Stimulated activated CD4-positive, alpha-beta T cell treated with anti-CD3 and anti-CD28 coated beads, Interleukin-15, amount 100 ng/mL, for 48 hours (primary cell): Measurements from ENCODE around the gene WWC2.

Experiments
- DNase-seq, 2 donors: peaks; one replicate each; pipeline ENCODE4 v3.0.0-alpha.2; 2020; ENCODE audit warnings: low read depth in 2 of 2

The WWC2 gene

GRCh38 chr4:183354219-183354618 lies 255.2 kb downstream of the WWC2 start:
- DNase-seq: no peak

GRCh38 chr4:183355405-183355804 lies 256.3 kb downstream of the WWC2 start:
- DNase-seq: no peak

- no peak for DNase-seq
Measured at GRCh38 chr4:183356173-183356830, 257.2 kb downstream of the WWC2 start.

GRCh38 chr4:183356931-183357675 lies 258.0 kb downstream of the WWC2 start:
- DNase-seq: no peak

- DNase-seq: no peak
Measured at GRCh38 chr4:183358215-183358755, 259.2 kb downstream of the WWC2 start.

GRCh38 chr4:183360161-183360919 lies 261.3 kb downstream of the WWC2 start:
- no peak for DNase-seq

GRCh38 chr4:183362036-183362435 lies 263.0 kb downstream of the WWC2 start:
- no peak for DNase-seq

- DNase-seq: no peak
Measured at GRCh38 chr4:183362916-183363542, 264.0 kb downstream of the WWC2 start.

GRCh38 chr4:183364025-183364424 lies 265.0 kb downstream of the WWC2 start:
- no peak for DNase-seq

- DNase-seq: no peak
Measured at GRCh38 chr4:183366206-183366835, 267.3 kb downstream of the WWC2 start.

GRCh38 chr4:183369073-183369472 lies 270.0 kb downstream of the WWC2 start:
- no peak for DNase-seq
